GM12878 (cell line): ENCODE data around the gene ZNF436. TPM values are rescaled to one million over a fixed set of nuclear protein-coding genes. Genes with fewer than 3 reads are reported as not detected.

Source experiments
- ATAC-seq: fragments of 200-7000 bp; cut with Tn5 transposase; 3 replicates; pipeline ENCODE4 v1.9.1; 2020; ENCODE audit warnings: mild to moderate bottlenecking, moderate library complexity
- Bru-seq: library from RNA; stranded (reverse); fragments of 400-500 nt; gene quantifications from one replicate; lab custom pipeline; 2021; lab: Mats Ljungman, UMichigan
- BruChase-seq, 2 experiments: library from RNA; stranded (reverse); fragments of 400-500 nt; gene quantifications; one replicate each; lab custom pipeline; 2021; lab: Mats Ljungman, UMichigan
- BruUV-seq: library from RNA; stranded (reverse); fragments of 400-500 nt; replicated peaks from 2 replicates; lab custom pipeline; 2021; lab: Mats Ljungman, UMichigan
- CTCF ChIA-PET: fragments of 300-600 bp; sonication (Branson Sonifier 250); formaldehyde crosslinking; extraction: SDS; loops from one replicate; lab custom pipeline; 2021; ENCODE audit warnings: inconsistent platforms; lab: Yijun Ruan, JAX
- POLR2A ChIA-PET: fragments of 350-600 bp; formaldehyde crosslinking; extraction: SDS; loops from one replicate; lab custom pipeline; 2021; ENCODE audit warnings: inconsistent platforms; lab: Charles Lee
- RAD21 ChIA-PET: fragments of 300-600 bp; sonication (Branson Sonifier 250); formaldehyde crosslinking; loops from one replicate; lab custom pipeline; 2023; ENCODE audit warnings: antibody characterized with exemption; ENCODE audit not compliant: unreplicated experiment; lab: Charles Lee
- SMC1A ChIA-PET: fragments of 300-600 bp; sonication (Branson Sonifier 250); formaldehyde crosslinking; loops from one replicate; lab custom pipeline; 2023; ENCODE audit not compliant: unreplicated experiment, uncharacterized antibody; lab: Charles Lee
- DNase-seq: peaks from one replicate; pipeline ENCODE4 v3.0.0-alpha.2; 2011; ENCODE audit warnings: low read depth, low spot score
- FAIRE-seq: peaks from 3 replicates; lab custom pipeline; 2011; peaks lifted over from hg19 to GRCh38; lab: Jason Lieb, UNC
- H2AFZ ChIP-seq: 2 replicates; pipeline ENCODE4 v1.6.0; 2011; ENCODE audit warnings: low read depth, low read length, control low read depth; ENCODE audit not compliant: control insufficient read depth
- H3K27ac ChIP-seq: 2 replicates; pipeline ENCODE4 v1.5.1; 2011; ENCODE audit warnings: control low read depth; ENCODE audit not compliant: control insufficient read depth, insufficient read depth
- H3K27me3 ChIP-seq, 2 experiments: replicated peaks in 1 of 2; 2 replicates each; pipeline versions ENCODE4 v1.6.0 to v1.6.1; 2011; ENCODE audit warnings: low read length in 1 of 2; ENCODE audit not compliant: control insufficient read depth in 2 of 2, insufficient read depth in 2 of 2
- H3K36me3 ChIP-seq, 2 experiments: 2 replicates each; pipeline ENCODE4 v1.5.1; 2011; ENCODE audit warnings: low read length in 1 of 2; ENCODE audit not compliant: control insufficient read depth in 2 of 2, insufficient read depth in 2 of 2
- H3K4me1 ChIP-seq: 2 replicates; pipeline ENCODE4 v1.6.1; 2011; ENCODE audit warnings: mild to moderate bottlenecking, low read length, moderate library complexity, mixed read lengths; ENCODE audit not compliant: control insufficient read depth, insufficient read depth
- H3K4me2 ChIP-seq: 2 replicates; pipeline ENCODE4 v1.6.0; 2011; ENCODE audit warnings: control low read depth; ENCODE audit not compliant: control insufficient read depth, insufficient read depth
- H3K4me3 ChIP-seq: fragments of 200-600 bp; sonication (generic); 2 replicates; pipeline ENCODE4 v1.5.1; 2016
- H3K79me2 ChIP-seq: 2 replicates; pipeline ENCODE4 v1.6.0; 2011; ENCODE audit warnings: low read length; ENCODE audit not compliant: control insufficient read depth, insufficient read depth
- H3K9ac ChIP-seq: 2 replicates; pipeline ENCODE4 v1.8.0; 2011; ENCODE audit warnings: low read length, control low read depth, mixed read lengths; ENCODE audit not compliant: control insufficient read depth, insufficient read depth
- H3K9me3 ChIP-seq: replicated peaks from 3 replicates; pipeline ENCODE4 v1.5.1; 2011; ENCODE audit warnings: mild to moderate bottlenecking, low read length; ENCODE audit not compliant: control insufficient read depth, insufficient read depth
- H4K20me1 ChIP-seq: 2 replicates; pipeline ENCODE4 v1.6.0; 2011; ENCODE audit not compliant: control insufficient read depth, insufficient read depth
- BHLHE40 ChIP-seq, 2 experiments: fragments of 450-650 bp in 1 of 2; IDR thresholded peaks; 2 replicates each; pipeline ENCODE4 v1.6.1; 2011 to 2017; ENCODE audit warnings: low read depth in 2 of 2, borderline replicate concordance in 1 of 2, improper control_type of control experiment in 1 of 2, low read length in 1 of 2, mild to moderate bottlenecking in 1 of 2
- E2F8 ChIP-seq: fragments of 450-650 bp; IDR thresholded peaks from 2 replicates; pipeline ENCODE4 v1.6.1; 2018; ENCODE audit warnings: mild to moderate bottlenecking, low read depth, moderate library complexity; ENCODE audit not compliant: partially characterized antibody
- IKZF2 ChIP-seq, 2 experiments: fragments of 450-650 bp; IDR thresholded peaks; 2 replicates each; pipeline ENCODE4 v1.6.1; 2017; ENCODE audit warnings: mild to moderate bottlenecking in 2 of 2, moderate library complexity in 2 of 2
- MTA2 ChIP-seq: fragments of 450-650 bp; IDR thresholded peaks from 2 replicates; pipeline ENCODE4 v1.6.1; 2016; ENCODE audit warnings: low read depth, mild to moderate bottlenecking, moderate library complexity
- POLR2A ChIP-seq: IDR thresholded peaks from 2 replicates; pipeline ENCODE4 v1.6.1; 2011; ENCODE audit warnings: low read depth, mild to moderate bottlenecking, low read length
- POLR2AphosphoS5 ChIP-seq: IDR thresholded peaks from 2 replicates; pipeline ENCODE4 v1.6.1; 2011; ENCODE audit warnings: mild to moderate bottlenecking, low read length, inconsistent platforms
- SMARCA5 ChIP-seq: fragments of 450-650 bp; IDR thresholded peaks from 2 replicates; pipeline ENCODE4 v1.6.1; 2017; ENCODE audit warnings: mild to moderate bottlenecking
- ZNF384 ChIP-seq: IDR thresholded peaks from 2 replicates; pipeline ENCODE4 v1.6.1; 2012; ENCODE audit warnings: low read depth, mild to moderate bottlenecking, low read length, improper control_type of control experiment, borderline replicate concordance
- WGBS: methylation state at CpG from one replicate; pipeline ENCODE4 v1.1.6; 2016; ENCODE audit warnings: low lambda C conversion rate; ENCODE audit not compliant: insufficient replicate concordance, insufficient coverage; ENCODE audit errors: missing lambda C conversion rate; 5-methylcytosine and 5-hydroxymethylcytosine counted together
- in situ Hi-C: fragments of 300-500 bp; cut with MboI; formaldehyde crosslinking; loops from 9 replicates; pipeline ENCODE4 v1.14.3; 2018; ENCODE audit warnings: mixed read lengths
- intact Hi-C: fragments of 100-400 bp; cut with micrococcal nuclease; formaldehyde crosslinking; loops from one replicate; pipeline ENCODE4 v1.14.2; 2022; ENCODE audit not compliant: unreplicated experiment
- long read RNA-seq, 2 experiments: library from polyadenylated mRNA; unstranded; transcript quantifications; one replicate each; pipeline ENCODE4 v2.0.0, GENCODE V29; 2019 to 2020
- polyA minus RNA-seq, 3 experiments: library from RNA; depleted of rRNA, polyadenylated mRNA; stranded (reverse); fragments of >200 nt; gene quantifications; 2 replicates each; pipeline ENCODE4 v1.2.3, GENCODE V29; 2011
- polyA plus RNA-seq, 11 experiments: library from polyadenylated mRNA; depleted of rRNA in 4 of 11; unstranded in 6 of 11; stranded (reverse) in 5 of 11; fragments of >200 nt; fragmentation: Nextera tagmentation in 4 of 11; fragmentation: Illumina TruSeq in 1 of 11; extraction: Ambion mirVana in 4 of 11; extraction: Trizol in 1 of 11; gene quantifications; 1 replicate in 1 of 11; 2 replicates in 10 of 11; pipeline versions ENCODE4 v1.2.1 to v1.2.3, GENCODE V29; 2011 to 2016; ENCODE audit warnings: inconsistent platforms in 2 of 11, missing spikeins in 2 of 11, low read depth in 1 of 11
- total RNA-seq, 4 experiments: library from RNA; depleted of rRNA in 3 of 4; stranded (reverse); fragments of >200 nt in 3 of 4; fragmentation: Illumina TruSeq in 1 of 4; extraction: Trizol in 1 of 4; gene quantifications; 2 replicates each; pipeline versions ENCODE4 v1.2.1 to v1.2.3, GENCODE V29; 2013 to 2021
- TF ChIP-seq, protein P1 (sequence below): fragments of 450-650 bp; IDR thresholded peaks from 2 replicates; pipeline ENCODE4 v1.6.1; 2017; ENCODE audit warnings: borderline replicate concordance
- TF ChIP-seq, protein P2 (sequence below): fragments of 450-650 bp; IDR thresholded peaks from 2 replicates; pipeline ENCODE4 v1.6.1; 2017; ENCODE audit warnings: mild to moderate bottlenecking, moderate library complexity

ZNF436 gene
- total RNA-seq (2013; cell fraction: nucleolus; rRNA removed) = 11.6 and 13.0 TPM in 2 replicates
- total RNA-seq (2014; rRNA removed) (3.4 and 3.8 TPM in 2 replicates), total RNA-seq (2014; rRNA removed; fragmentation: Illumina TruSeq; extraction: Trizol) (3.5 and 3.8 TPM in 2 replicates), total RNA-seq (2021) (3.1 and 3.2 TPM in 2 replicates), polyA plus RNA-seq (2011; rRNA removed) (4.7 and 6.3 TPM in 2 replicates), polyA plus RNA-seq (2014; fragmentation: Illumina TruSeq; extraction: Trizol) (3.4 and 4.5 TPM in 2 replicates), polyA plus RNA-seq (2014; fragmentation: Nextera tagmentation; extraction: Ambion mirVana) (1 to 10 TPM in 1 of 2 experiments, under 1 TPM in 1; 0.85 to 1.1 TPM), polyA plus RNA-seq (2014; rRNA removed) (1.8 and 1.9 TPM in 2 replicates), polyA plus RNA-seq (2016; fragmentation: Nextera tagmentation; extraction: Ambion mirVana) (1 to 10 TPM; 2.6 to 2.9 TPM), polyA minus RNA-seq (2011; rRNA and poly(A)+ RNA removed) (6.4 and 6.9 TPM in 2 replicates), Bru-seq, nascent RNA (percentile 62 among the genes with signal in this experiment), BruChase-seq, experiment 1, labeled RNA remaining after a 6-hour chase (percentile 47 among the genes with signal in this experiment), BruChase-seq, experiment 2, labeled RNA remaining after a 2-hour chase (percentile 59 among the genes with signal in this experiment)
- polyA plus RNA-seq (2011; ENCODE audit: low read depth) = 1.8 TPM
- polyA plus RNA-seq (2011; cell fraction: cytosol; rRNA removed) = 2.2 and 2.6 TPM in 2 replicates
- 4.5 and 5.6 TPM in 2 replicates for polyA plus RNA-seq (2011; cell fraction: nucleus; rRNA removed)
- 1.7 and 2.9 TPM in 2 replicates for polyA plus RNA-seq (2012)
- 2.3 and 2.5 TPM in 2 replicates for polyA minus RNA-seq (2011; cell fraction: cytosol; rRNA and poly(A)+ RNA removed)
- polyA minus RNA-seq (2011; cell fraction: nucleus; rRNA and poly(A)+ RNA removed) = 5.6 TPM in 2 replicates
- long read RNA-seq, experiment 1 = 0 reads
- long read RNA-seq, experiment 2, partial matches to known transcripts = 1 of 1 reads
- long read RNA-seq, experiment 2, other reads (novel, unspliced or antisense) = 0 of 1 reads

DNA sequence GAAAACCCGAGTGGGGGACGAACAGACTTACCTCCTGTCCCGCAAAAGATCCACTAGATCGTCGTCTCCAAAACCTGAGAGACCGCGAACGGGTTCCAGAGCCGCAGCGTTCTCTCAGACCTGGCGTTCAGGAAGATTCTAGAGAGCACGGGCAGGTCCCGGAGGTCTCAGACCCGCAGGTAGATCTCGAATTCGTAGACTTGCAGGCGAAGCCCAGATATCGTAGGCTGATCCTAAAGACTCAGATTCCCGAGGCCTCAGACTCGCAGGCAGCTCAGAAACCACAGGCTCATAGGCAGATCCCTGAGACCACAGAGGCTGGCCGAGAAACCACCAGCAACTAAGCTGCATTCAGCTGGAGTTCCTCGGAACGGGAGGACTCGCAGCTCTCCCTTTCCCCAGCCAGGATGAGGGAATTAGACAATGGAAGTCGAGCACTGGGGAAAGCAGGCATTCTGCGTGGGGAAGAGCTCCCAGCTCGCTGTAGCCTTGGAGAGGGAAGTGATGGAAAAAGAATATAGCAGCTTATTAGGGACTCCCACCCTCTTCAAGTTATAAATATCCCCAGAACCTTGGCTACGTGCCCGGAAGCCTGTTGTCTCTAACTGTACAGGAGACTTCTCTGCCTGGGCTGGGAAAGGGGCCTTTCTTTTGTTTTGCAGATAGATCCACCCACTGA, at the start of gene ZNF436:
ZNF436 (minus strand) TSS at position 502 of the 679 bp plus-strand sequence. CDS start 1,831 bp downstream, outside the sequence.
- no peaks in the 10 kb centered on the region for H4K20me1 ChIP-seq
- intact Hi-C loops = no loop called here
- BruUV-seq = TSS peak; percentile 83
- POLR2A ChIA-PET = interaction anchor here (1.0 to 4.3 kb wide), 3 partner anchors 25 to 338 kb away, joined by 3 to 68 read pairs (median 3); partner anchors contain the start of gene HNRNPR
- FAIRE-seq (no peak), DNase-seq (no peak), ATAC-seq (no peak)
- H3K4me2 ChIP-seq = peak within 1 kb of the TSS; percentile 88
- peaks cover 2% of the 10 kb centered on the region; the same call in 1 of the 2 replicates for H3K79me2 ChIP-seq
- in situ Hi-C loops = no loop called here
- peak within 1 kb of the TSS; percentile 87 for H3K4me3 ChIP-seq
- H3K9ac ChIP-seq = peak within 1 kb of the TSS; percentile 72
- no peaks in the 10 kb centered on the region for H3K4me1 ChIP-seq
- CTCF ChIA-PET = interaction anchor here (0.9 to 1.0 kb wide), 2 partner anchors 25 to 128 kb away, joined by 6 to 7 read pairs; partner anchors contain the start of gene HNRNPR
- H2AFZ ChIP-seq = peak within 1 kb of the TSS; percentile 93
- H3K27me3 ChIP-seq = no peaks in the 10 kb centered on the region
- SMC1A ChIA-PET = interaction anchor here (3.7 kb wide), 1 partner anchor 25 kb away, joined by 17 read pairs; the partner anchor contains the start of gene HNRNPR
- WGBS = 13% methylated on average over 29 of the region's 29 CpGs
- peaks cover 4% of the 10 kb centered on the region; the same call in 2 of the 3 replicates for H3K9me3 ChIP-seq
- peak within 1 kb of the TSS; percentile 74 for H3K27ac ChIP-seq
- H3K36me3 ChIP-seq = no peaks in the 10 kb centered on the region
- RAD21 ChIA-PET = interaction anchor here (0.5 to 5.0 kb wide), 3 partner anchors 25 to 320 kb away, joined by 3 to 34 read pairs (median 3); partner anchors contain the start of gene HNRNPR
- TF ChIP-seq POLR2A (no peak), IKZF2 (IDR thresholded peaks at IDR 0.05) (peak; percentile 52; a peak in 3 of 4 replicates), BHLHE40 (IDR thresholded peaks at IDR 0.05; ENCODE audit: borderline replicate concordance in 1 of 2, low read depth in 2 of 2, low read length in 1 of 2) (no peak), POLR2AphosphoS5 (no peak), SMARCA5 (no peak), E2F8 (no peak), MTA2 (peak; percentile 35; the same call in 1 of the 2 replicates), ZNF384 (no peak)
- TF ChIP-seq, protein P1, sequence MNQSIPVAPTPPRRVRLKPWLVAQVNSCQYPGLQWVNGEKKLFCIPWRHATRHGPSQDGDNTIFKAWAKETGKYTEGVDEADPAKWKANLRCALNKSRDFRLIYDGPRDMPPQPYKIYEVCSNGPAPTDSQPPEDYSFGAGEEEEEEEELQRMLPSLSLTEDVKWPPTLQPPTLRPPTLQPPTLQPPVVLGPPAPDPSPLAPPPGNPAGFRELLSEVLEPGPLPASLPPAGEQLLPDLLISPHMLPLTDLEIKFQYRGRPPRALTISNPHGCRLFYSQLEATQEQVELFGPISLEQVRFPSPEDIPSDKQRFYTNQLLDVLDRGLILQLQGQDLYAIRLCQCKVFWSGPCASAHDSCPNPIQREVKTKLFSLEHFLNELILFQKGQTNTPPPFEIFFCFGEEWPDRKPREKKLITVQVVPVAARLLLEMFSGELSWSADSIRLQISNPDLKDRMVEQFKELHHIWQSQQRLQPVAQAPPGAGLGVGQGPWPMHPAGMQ = no peak
- TF ChIP-seq, protein P2, sequence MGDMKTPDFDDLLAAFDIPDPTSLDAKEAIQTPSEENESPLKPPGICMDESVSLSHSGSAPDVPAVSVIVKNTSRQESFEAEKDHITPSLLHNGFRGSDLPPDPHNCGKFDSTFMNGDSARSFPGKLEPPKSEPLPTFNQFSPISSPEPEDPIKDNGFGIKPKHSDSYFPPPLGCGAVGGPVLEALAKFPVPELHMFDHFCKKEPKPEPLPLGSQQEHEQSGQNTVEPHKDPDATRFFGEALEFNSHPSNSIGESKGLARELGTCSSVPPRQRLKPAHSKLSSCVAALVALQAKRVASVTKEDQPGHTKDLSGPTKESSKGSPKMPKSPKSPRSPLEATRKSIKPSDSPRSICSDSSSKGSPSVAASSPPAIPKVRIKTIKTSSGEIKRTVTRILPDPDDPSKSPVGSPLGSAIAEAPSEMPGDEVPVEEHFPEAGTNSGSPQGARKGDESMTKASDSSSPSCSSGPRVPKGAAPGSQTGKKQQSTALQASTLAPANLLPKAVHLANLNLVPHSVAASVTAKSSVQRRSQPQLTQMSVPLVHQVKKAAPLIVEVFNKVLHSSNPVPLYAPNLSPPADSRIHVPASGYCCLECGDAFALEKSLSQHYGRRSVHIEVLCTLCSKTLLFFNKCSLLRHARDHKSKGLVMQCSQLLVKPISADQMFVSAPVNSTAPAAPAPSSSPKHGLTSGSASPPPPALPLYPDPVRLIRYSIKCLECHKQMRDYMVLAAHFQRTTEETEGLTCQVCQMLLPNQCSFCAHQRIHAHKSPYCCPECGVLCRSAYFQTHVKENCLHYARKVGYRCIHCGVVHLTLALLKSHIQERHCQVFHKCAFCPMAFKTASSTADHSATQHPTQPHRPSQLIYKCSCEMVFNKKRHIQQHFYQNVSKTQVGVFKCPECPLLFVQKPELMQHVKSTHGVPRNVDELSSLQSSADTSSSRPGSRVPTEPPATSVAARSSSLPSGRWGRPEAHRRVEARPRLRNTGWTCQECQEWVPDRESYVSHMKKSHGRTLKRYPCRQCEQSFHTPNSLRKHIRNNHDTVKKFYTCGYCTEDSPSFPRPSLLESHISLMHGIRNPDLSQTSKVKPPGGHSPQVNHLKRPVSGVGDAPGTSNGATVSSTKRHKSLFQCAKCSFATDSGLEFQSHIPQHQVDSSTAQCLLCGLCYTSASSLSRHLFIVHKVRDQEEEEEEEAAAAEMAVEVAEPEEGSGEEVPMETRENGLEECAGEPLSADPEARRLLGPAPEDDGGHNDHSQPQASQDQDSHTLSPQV = no peak
